Measurements from ENCODE around the gene IL22.
"Not testable (repeated sequence)": the region's sequence is repeated elsewhere in the genome, so short reads cannot be mapped to it uniquely, and the experiment has no call there.

Gene IL22

DNA sequence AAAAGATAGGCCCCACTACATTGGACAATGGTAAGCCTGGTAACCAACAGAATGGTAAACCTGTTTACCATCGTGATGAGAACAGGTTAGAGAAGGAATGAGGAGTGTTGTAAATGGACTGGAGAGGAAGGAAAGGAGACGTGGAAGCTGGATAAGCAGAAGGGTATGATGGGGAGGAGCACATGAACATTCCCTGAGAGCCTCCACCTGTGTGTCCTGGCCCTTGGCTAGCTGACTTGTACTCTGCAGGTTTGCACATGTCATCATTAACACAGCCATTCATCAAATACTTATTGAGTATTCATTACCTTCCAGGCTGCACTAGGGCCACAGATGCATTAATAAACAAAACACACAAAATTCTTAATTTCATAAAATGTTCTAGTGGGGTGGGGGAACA, 23.4 kb downstream of the IL22 start:
- DNase-seq (ENCODE audit: low spot score): no peak

DNA sequence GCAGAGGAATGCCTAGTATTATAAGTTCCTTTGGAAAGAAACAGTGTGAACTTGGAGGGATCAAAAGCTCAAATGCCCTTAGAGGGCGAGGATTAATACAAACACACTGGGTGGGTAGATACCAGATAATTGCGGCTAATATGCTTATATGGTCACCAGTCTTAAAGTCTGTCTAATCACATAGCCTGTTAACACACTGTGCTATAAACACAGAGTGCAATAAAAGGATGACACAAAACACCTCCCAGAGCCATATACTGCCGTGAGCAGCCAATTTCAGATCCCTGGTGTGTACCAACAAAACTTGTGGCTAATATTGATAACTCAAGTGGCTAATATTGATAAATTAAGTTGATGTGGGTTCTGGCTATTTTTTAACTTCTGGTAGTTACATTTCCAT, 26.0 kb downstream of the IL22 start:
- DNase-seq (ENCODE audit: low spot score): no peak

DNA sequence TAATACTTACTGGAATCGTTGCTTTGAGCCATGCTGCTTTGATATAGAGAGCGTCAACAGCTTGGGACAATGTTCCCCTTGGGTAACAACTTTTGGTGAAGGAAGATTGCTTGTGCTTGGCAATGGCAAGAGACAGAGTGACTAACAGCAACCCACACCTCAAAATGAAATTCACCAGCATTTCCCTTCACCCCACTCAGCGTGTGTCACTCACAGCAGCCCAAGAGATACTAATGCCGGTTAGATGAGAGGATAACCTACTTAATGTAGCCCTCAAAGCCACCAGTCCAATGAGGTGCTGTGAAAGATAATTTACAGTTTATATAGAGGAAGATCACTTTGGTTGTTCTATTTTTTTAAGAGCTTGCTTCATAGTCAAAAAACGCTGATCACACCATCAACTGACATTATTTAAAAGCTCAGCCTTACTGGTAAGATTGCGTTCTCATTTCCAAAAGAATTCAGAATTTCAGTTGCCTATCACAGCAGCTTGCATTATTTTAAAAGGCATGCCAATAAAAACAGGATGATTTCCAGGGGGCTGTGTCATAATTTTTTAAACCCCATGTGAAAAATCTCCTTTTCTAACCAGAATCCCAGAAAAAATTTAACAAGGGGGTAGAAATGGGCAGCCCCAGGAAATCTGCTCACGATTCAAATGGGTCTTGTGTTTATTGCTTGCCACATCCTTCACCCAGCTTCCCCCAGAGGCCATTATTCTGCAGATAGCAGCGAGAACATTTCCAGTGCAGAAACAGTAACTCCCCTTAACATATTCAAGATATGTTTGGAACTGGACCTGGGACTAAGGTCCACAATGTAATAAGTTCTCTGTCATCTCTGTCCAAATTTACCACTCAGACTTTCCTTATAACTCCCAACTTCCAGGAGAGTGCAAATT, 27.6 kb downstream of the IL22 start, which contains the start of gene IL26:
Gene IL26 (minus strand): TSS at position 235 of the 901 bp plus-strand sequence. CDS start 54 bp downstream, at position 181.
- no peak for DNase-seq (ENCODE audit: low spot score)

DNA sequence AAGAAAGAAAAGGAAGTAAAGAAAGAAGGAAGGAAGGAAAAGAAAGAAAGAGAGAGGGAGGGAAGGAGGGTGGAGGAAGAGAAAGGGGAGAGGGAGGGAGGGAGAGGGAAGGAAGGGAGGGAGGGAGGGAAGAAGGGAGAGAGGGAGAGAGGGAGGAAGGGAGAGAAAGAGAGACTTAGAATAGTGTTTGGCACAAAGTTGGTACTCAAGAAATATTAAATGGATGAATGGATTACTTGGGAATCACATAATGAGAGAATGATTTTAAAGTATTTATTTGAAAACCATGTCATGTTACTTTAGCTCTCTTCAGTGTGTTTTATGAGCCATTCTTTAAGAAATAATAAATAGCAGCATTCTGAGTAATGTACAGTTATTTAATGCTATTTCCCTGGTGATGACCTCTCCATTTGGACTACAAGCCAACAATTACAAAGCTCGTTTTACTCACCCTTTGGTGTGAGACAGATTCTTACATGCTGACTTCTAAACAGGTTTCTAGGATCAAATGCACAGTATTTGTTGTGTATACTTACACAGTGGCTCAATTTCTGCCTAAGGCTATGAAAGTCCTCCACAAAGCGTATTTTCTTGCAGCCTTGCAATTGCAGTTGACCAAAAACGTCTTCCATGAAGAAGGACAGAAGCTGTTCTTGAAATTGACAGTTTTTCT, 28.7 kb downstream of the IL22 start:
- no peak for DNase-seq (ENCODE audit: low spot score)

DNA sequence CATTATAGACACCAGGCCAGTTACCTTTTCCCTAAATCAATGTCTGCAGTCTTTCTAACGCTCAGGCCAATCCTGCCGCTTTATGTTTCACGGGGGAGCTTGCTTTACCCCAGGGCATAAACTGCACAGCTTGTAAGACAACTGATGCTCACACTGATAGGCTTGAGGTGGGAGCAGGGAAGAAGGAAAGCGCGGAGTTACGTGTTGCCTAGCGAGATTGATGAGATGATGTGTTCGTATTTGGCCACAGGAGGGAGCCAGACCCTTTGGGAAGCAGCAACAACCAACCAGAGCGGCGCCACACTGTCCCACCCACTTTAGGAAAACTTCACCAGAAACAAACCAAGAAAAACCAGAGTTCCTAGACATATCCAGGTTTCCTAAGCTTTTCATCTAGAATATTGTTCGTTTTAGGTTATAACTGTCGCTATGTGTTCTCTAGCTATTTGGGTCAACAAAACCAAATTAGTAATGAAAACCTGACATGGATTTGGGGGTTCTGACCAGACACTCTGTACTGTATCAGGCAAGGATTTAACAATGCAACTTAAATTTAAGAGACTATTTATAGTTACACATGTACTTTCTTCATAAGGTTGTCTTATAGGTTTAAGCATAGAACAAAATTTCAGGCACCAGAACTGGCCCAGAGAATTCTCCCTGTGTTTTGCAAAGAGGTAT, 30.2 kb downstream of the IL22 start:
- DNase-seq (ENCODE audit: low spot score): peak; percentile 86

DNA sequence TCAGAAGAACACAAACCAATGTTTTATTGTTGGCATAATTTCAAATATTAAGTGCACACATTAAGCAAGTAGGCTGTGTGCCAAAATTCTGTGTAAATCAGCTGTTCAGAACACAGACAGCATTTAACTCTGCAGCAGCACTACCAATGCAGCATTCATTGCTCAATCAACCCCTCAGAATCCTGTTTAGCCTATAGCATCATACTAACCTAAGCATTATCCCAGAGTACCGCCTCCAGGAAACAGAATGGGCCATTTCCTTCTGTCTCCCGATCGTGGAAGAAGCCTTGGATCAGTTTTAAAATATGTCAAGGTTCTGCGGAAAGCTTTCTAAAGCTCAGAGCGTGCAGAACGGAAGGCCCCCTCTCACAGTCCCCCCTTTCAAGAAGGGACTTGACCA, 31.1 kb downstream of the IL22 start:
- no peak for DNase-seq (ENCODE audit: low spot score)

DNA sequence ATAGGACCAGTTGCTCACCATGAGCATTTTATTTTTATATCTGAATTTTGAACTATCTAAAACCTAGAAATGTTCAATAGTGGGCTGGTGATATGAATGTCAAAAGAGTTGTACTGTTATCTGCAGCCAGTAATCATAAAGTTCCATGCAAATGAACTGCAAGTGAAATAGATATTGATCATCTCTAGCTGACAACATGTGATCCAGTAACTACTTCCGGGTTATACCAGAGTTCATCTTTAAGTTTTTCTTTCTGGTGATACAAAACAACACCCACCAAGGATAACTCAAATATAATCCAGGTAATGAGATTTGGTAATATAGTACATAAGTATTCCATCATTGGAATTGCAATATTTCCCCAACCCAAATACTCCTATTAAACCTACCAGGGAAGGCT, 31.9 kb downstream of the IL22 start:
- no peak for DNase-seq (ENCODE audit: low spot score)

DNA sequence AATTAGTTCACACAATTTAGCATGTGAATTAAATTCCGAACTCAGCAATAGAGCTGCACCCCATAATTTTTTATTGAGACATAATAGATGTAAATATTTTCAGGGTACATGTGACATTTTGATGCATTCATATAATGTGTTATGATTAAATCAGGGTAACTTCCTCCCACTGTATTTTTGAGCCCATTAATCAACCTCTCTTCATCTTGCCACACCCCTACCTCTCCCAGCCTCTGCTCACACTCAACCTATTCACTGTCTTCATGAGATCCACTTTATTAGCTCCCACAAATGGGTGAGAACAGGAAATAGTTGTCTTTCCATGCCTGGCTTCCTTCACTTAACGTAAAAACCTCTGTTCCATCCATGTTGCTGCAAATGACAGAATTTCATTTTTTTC, 42.5 kb downstream of the IL22 start:
- DNase-seq (ENCODE audit: low spot score): no peak

DNA sequence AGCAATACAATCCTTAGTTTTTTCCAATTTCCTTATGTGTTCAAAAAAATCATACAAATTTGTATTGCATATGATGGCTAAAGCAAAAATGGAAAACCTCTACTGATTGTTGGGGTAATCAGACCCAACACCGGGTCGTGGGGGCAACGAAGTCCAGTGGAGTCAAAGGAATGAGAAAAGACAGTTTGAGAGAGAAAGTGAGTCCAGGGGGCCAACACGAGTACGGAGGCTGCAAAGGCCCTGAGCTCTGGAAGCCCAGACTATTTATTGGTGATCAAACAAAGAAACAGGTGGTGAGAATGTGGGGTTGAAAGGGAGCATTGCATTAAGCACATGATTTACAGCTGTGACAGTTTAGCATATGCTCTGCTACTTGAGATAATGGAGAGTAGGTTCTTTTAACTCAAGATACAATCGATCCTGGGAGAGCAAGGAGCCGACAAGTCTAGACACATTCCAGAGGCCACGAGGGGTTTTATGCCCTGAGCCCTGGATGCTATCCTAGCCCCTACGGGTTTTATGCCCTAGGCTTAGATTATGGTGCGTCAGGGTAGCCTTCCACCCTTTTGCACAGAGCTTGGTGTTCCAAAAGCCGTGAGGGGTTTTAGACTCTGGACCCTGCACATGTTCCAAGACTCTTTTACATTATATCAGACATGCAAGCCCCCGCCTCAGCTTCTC, 44.2 kb downstream of the IL22 start:
- not testable (repeated sequence) for DNase-seq (ENCODE audit: low spot score)

DNA sequence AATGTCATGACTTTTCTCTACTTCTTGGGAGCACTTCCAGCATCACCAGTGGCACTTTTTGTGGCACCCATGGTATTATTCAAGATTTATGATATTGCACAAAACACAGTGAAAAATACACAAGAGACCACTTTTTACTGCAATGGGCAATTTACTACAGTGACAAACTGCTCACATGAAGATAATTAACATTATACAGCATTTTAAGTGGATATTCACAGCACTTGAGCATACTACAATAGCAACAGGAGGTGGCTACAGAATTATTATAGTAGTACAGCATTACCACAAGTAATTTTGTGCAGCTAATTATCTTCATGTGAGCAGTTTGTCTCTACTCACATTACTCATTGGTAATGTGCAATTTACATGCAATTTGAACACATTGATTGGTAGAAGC, 46.1 kb downstream of the IL22 start:
- no peak for DNase-seq (ENCODE audit: low spot score)

DNA sequence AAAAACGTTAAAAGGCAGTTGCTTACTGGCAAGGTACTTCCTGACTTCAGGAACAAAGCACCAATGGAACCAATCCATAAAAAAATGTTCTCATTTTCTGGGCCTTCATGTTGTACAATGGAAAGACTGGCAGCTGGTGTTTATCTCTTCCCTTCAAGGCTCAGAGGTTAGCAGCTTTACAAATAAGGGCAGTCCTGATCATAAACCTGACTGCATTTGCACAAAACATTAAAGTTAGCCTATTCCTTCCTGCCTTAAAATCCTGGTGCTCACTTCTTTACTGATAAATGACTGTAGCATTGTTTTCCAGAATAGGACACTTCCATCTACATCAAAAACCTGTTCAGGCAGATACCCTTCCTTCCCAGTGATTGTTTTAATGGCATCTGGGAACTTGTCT, 47.0 kb downstream of the IL22 start:
- no peak for DNase-seq (ENCODE audit: low spot score)

DNA sequence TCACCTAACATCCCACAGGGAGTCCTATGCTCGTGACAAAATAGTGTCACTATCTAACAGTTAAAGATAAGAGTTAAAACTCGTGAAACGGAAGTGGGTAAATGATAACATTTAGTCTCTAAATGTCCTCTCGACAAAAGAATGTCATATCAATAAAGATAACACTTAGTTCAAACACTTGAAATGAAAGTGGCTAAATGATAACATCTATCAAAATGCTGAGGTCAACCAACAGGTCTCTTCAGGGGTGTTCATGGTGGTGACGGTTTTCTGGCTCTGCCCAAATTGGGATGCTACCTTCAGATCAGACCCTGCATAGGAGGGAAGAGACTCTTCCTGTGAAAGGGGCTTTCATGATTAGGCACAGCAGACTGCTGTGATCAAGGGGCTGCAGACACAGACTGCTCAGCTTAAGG, 49.9 kb downstream of the IL22 start:
- DNase-seq (ENCODE audit: low spot score): no peak

DNA sequence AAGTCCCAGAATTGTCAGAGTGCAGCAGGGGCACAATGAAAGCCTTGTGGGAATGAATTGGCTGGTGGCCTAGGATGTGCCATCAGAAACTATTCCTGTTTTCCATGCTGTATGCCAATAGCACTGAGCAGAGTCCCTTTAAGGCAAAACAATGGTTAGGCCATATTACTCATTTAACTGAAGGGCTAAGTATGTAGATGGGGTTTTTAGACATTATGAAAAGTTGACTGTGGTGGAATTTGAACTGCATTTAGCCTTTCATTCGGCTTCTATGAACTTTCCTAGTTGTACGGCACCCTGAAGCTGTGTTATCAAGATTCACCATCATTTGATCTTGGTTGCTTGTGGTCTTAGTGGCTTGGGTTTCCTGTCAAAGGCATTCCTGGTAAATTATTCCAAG, 52.5 kb downstream of the IL22 start:
- no peak for DNase-seq (ENCODE audit: low spot score)

DNA sequence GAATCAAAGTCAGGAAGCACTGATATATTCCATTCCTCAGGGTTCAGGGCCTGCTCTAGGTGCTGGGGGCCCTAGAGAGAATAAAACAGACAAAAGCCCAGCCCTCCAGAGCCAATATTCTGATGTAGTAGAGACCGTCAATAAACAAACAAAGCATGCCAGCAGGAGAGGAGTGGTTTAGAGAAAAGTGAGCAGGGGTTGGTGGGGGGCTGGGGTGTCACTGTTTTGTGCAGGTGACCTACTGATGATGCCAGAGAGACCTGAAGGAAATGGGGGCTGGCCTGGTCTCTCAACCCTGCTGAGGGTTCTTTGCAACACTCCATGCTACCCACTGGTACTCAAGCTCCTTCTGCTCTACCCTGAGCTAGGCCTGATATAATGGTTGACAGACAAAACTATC, 54.3 kb downstream of the IL22 start:
- no peak for DNase-seq (ENCODE audit: low spot score)

DNA sequence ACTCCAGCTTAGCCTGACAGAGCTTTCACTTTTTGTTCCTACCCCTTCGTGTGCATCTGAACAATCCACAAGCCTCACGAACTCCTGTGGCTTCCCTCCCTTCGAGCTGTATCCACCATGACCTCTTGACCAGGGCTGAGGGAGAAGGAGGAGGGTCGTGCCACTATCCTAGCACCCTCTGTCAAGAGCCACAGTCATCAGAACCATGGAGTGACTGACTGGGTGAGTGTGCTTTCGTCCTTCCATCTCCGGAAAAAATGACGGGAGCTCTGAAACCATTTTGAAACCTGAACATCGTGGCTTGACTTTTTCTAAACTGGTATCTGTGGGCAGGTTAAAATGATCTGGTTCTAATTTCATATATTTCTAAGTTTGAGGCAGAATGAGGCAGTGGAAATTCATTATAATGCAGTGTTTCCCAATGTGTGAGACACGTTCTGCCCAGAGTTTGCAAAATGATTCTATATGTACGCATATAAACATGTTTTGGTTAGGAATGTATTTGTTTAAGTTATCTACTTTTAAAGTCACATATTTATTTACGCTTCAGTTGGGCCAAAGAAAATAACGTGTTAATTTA, 54.8 kb downstream of the IL22 start:
- no peak for DNase-seq (ENCODE audit: low spot score)

All from iPS-NIHi11 (cell line).